ENCODE measurements around the gene GPR15LG.
A peak's percentile ranks its signal among the peaks of the same experiment; 100 is the strongest.

The GPR15LG gene

GRCh38 chr10:84155521-84155920, 18.1 kb upstream of the GPR15LG start:
- in situ Hi-C loops (cut with MboI; ENCODE audit: low sequenced_read_pairs, unreplicated experiment): no loop called here
- no peak for TF ChIP-seq CTCF (IDR thresholded peaks at IDR 0.05; ENCODE audit: borderline replicate concordance, control extremely low read depth, extremely low read depth, insufficient read depth, missing control alignments)
- no peak for DNase-seq (ENCODE audit: low spot score)

GRCh38 chr10:84156009-84156408, 17.6 kb upstream of the GPR15LG start:
- in situ Hi-C loops (cut with MboI; ENCODE audit: low sequenced_read_pairs, unreplicated experiment): no loop called here
- no peak for TF ChIP-seq CTCF (IDR thresholded peaks at IDR 0.05; ENCODE audit: borderline replicate concordance, control extremely low read depth, extremely low read depth, insufficient read depth, missing control alignments)

DNA sequence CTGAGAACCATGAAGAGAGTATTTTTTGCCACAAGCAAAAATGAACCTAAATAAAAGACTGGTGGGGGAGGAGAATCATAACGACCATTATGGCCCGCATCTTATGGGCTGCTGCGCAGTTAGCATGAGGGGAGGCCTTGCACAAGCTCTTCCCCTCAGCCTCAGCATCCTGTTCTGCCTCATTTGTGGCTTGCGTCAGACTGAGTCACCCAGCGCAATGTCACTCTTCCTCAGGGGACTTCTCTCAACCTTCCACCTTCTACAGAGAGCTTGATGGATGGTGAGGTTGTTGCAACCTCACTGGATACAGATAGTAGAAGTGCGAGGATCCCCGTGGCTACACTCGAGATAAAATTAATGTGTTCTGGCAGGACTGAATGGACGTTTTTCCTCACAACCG, 16.8 kb upstream of the GPR15LG start:
- no peak for DNase-seq (ENCODE audit: low spot score)
- TF ChIP-seq CTCF (IDR thresholded peaks at IDR 0.05; ENCODE audit: borderline replicate concordance, control extremely low read depth, extremely low read depth, insufficient read depth, missing control alignments): no peak
- in situ Hi-C loops (cut with MboI; ENCODE audit: low sequenced_read_pairs, unreplicated experiment): no loop called here

More at GRCh38 chr10:84156009-84156408, 17.6 kb upstream of the GPR15LG start:
- no peak for DNase-seq (ENCODE audit: low spot score)

DNA sequence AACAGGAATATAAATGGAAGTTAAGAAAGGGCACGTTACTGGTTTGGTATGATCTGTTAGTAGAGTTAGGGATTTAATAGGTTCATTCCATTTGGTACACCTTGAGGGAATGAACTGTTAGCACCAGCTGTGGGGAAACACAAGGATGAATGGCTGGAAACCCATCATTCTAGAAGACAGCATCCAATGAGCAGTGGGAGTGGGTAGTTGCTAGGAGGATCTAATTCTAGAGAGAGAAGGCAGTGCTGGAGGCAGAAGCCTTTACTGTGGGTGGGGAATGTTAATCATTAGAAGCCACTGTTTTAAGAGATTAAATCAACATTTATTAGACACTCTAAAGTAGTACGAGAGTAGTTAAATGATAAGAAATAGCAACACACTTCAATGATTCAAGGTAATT, 15.5 kb upstream of the GPR15LG start:
- DNase-seq (ENCODE audit: low spot score): peak; percentile 15
- no peak for TF ChIP-seq CTCF (IDR thresholded peaks at IDR 0.05; ENCODE audit: borderline replicate concordance, control extremely low read depth, extremely low read depth, insufficient read depth, missing control alignments)
- in situ Hi-C loops (cut with MboI; ENCODE audit: low sequenced_read_pairs, unreplicated experiment): no loop called here

- in situ Hi-C loops (cut with MboI; ENCODE audit: low sequenced_read_pairs, unreplicated experiment): no loop called here
- no peak for DNase-seq (ENCODE audit: low spot score)
- no peak for TF ChIP-seq CTCF (IDR thresholded peaks at IDR 0.05; ENCODE audit: borderline replicate concordance, control extremely low read depth, extremely low read depth, insufficient read depth, missing control alignments)
Measured at GRCh38 chr10:84158550-84158949, 15.1 kb upstream of the GPR15LG start.

DNA sequence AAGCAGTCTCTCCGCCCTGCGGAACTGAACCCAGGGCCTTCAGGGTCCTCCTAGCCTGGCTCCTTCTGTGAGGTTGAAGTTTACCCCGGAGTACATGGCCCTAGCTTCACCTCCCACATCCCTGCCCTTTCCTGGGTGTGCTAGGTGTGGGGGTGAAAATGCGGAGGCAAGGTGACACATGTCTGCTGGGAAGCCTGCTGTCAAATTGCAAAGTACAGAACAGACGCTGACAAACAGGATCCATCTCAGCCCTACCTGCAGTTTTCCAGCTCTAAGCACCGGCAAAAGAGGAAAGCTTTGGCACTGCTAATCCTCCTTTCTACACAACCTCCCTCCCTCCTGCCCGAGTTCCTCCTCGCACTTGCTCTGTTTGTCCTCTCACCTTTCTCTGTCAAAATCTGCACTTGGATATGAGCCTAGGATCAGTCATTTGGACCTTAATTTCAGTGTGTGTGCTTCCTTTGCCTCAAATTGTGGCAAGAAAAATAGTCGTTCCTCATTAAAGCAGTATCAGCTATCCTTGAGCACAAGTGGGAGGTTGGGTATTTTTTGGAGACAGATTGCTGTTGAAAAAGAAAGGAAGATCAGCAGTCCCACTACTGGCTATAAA, 14.4 kb upstream of the GPR15LG start:
- DNase-seq (ENCODE audit: low spot score): no peak
- TF ChIP-seq CTCF (IDR thresholded peaks at IDR 0.05; ENCODE audit: borderline replicate concordance, control extremely low read depth, extremely low read depth, insufficient read depth, missing control alignments): no peak
- in situ Hi-C loops (cut with MboI; ENCODE audit: low sequenced_read_pairs, unreplicated experiment): no loop called here
